Stimulated activated CD4-positive, alpha-beta T cell treated with anti-CD3 and anti-CD28 coated beads, Interleukin-2, amount 100 ng/mL, for 24 hours (primary cell): Measurements from ENCODE around the gene PPP2R2C.

Source experiments
- DNase-seq, 2 donors: peaks; one replicate each; pipeline ENCODE4 v3.0.0-alpha.2; 2020

The PPP2R2C gene

GRCh38 chr4:6324999-6325787, 147.2 kb downstream of the PPP2R2C start:
- no peak for DNase-seq

GRCh38 chr4:6324461-6324998, 147.9 kb downstream of the PPP2R2C start:
- no peak for DNase-seq

- DNase-seq: no peak
Measured at GRCh38 chr4:6322761-6323566, 149.4 kb downstream of the PPP2R2C start.

- no peak for DNase-seq
Measured at GRCh38 chr4:6322067-6322760, 150.2 kb downstream of the PPP2R2C start.

GRCh38 chr4:6321361-6321760, 151.1 kb downstream of the PPP2R2C start:
- DNase-seq: no peak

GRCh38 chr4:6320663-6321062, 151.8 kb downstream of the PPP2R2C start:
- no peak for DNase-seq

GRCh38 chr4:6319530-6320150, 152.8 kb downstream of the PPP2R2C start:
- no peak for DNase-seq

- no peak for DNase-seq
Measured at GRCh38 chr4:6318206-6318605, 154.2 kb downstream of the PPP2R2C start.

- DNase-seq: no peak
Measured at GRCh38 chr4:6316461-6317003, 155.9 kb downstream of the PPP2R2C start.

GRCh38 chr4:6313216-6313615, 159.2 kb downstream of the PPP2R2C start:
- no peak for DNase-seq

GRCh38 chr4:6309777-6310176, 162.6 kb downstream of the PPP2R2C start:
- DNase-seq: no peak

- peak in 1 of 2 donors; percentile 28 for DNase-seq
Measured at GRCh38 chr4:6308899-6309643, 163.3 kb downstream of the PPP2R2C start.

- DNase-seq: no peak
Measured at GRCh38 chr4:6307891-6308290, 164.5 kb downstream of the PPP2R2C start.

GRCh38 chr4:6307230-6307629, 165.2 kb downstream of the PPP2R2C start:
- DNase-seq: no peak

GRCh38 chr4:6306299-6306698, 166.1 kb downstream of the PPP2R2C start:
- no peak for DNase-seq

- DNase-seq: no peak
Measured at GRCh38 chr4:6303943-6304342, 168.5 kb downstream of the PPP2R2C start.

- DNase-seq: no peak
Measured at GRCh38 chr4:6302869-6303268, 169.5 kb downstream of the PPP2R2C start.

- no peak for DNase-seq
Measured at GRCh38 chr4:6301732-6302442, 170.5 kb downstream of the PPP2R2C start.

- no peak for DNase-seq
Measured at GRCh38 chr4:6301051-6301731, 171.2 kb downstream of the PPP2R2C start.

GRCh38 chr4:6300359-6300758, 172.1 kb downstream of the PPP2R2C start:
- DNase-seq: no peak
